ENCODE results near the gene TNC.

DNA sequence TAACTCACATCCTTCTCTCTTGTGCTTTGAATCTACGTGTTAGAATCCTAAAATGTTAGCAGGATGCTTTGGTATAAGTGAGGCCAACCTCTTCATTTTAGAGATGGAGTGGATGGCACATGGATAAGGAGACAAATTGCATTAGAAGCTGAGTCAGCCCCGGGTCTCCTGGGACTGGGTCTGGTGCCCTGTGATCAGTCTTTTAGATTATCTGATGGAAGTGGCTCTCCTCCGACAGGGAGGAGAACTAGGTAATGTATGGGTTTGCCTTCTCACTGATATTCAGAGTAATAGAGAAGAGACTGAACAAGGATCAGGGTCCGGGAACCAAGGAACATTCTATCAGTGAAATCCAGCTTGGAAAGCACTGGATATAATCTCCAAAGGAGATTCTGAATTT lies 112.6 kb downstream of the TNC start:
- TF ChIP-seq, protein P1, sequence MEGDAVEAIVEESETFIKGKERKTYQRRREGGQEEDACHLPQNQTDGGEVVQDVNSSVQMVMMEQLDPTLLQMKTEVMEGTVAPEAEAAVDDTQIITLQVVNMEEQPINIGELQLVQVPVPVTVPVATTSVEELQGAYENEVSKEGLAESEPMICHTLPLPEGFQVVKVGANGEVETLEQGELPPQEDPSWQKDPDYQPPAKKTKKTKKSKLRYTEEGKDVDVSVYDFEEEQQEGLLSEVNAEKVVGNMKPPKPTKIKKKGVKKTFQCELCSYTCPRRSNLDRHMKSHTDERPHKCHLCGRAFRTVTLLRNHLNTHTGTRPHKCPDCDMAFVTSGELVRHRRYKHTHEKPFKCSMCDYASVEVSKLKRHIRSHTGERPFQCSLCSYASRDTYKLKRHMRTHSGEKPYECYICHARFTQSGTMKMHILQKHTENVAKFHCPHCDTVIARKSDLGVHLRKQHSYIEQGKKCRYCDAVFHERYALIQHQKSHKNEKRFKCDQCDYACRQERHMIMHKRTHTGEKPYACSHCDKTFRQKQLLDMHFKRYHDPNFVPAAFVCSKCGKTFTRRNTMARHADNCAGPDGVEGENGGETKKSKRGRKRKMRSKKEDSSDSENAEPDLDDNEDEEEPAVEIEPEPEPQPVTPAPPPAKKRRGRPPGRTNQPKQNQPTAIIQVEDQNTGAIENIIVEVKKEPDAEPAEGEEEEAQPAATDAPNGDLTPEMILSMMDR (IDR thresholded peaks at IDR 0.05 in 8 of 11, conservative IDR thresholded peaks at IDR 0.05 in 3 of 11) = no peak
- no peak for TF ChIP-seq POLR2A (IDR thresholded peaks at IDR 0.05)
- TF ChIP-seq POLR2AphosphoS5 (IDR thresholded peaks at IDR 0.05) = no peak

Data from spleen (tissue), 7 donors.